NB4 (cell line): ENCODE measurements around the gene CAMTA1.

ENCODE experiments used
- MYC ChIP-seq: IDR thresholded peaks from 2 replicates; pipeline ENCODE4 v1.6.1; 2011; ENCODE audit warnings: low read depth, low read length
- POLR2A ChIP-seq: IDR thresholded peaks from 2 replicates; pipeline ENCODE4 v1.6.1; 2011; ENCODE audit warnings: mild to moderate bottlenecking; ENCODE audit not compliant: insufficient read length; ENCODE audit errors: extremely low read depth
- TF ChIP-seq, protein P1 (sequence below): IDR thresholded peaks from one replicate; pipeline ENCODE4 v1.5.1; 2012; ENCODE audit warnings: low read depth, low read length

DNA sequence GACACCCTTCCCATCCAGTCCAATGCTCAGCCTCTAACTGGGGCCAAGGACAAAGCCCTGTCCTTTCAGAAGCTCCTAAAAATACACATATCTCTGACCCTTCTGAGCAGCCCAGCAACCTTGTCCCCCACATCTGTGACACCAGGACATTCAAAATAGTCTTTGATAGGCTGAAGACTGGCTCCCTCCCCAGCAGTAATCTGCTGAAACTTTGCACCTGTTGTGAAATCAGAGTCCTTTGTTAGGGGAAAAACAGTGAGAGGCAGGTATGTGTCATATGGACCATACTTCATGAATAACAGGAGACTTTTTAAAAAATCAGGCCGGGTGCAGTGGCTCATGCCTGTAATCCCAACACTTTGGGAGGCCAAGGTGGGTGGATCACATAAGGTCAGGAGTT lies 903.4 kb downstream of the CAMTA1 start:
- TF ChIP-seq, protein P1, sequence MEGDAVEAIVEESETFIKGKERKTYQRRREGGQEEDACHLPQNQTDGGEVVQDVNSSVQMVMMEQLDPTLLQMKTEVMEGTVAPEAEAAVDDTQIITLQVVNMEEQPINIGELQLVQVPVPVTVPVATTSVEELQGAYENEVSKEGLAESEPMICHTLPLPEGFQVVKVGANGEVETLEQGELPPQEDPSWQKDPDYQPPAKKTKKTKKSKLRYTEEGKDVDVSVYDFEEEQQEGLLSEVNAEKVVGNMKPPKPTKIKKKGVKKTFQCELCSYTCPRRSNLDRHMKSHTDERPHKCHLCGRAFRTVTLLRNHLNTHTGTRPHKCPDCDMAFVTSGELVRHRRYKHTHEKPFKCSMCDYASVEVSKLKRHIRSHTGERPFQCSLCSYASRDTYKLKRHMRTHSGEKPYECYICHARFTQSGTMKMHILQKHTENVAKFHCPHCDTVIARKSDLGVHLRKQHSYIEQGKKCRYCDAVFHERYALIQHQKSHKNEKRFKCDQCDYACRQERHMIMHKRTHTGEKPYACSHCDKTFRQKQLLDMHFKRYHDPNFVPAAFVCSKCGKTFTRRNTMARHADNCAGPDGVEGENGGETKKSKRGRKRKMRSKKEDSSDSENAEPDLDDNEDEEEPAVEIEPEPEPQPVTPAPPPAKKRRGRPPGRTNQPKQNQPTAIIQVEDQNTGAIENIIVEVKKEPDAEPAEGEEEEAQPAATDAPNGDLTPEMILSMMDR, result no peak
- TF ChIP-seq POLR2A (no peak), MYC (no peak)
